HG03571 (cell line): ENCODE results near the gene LMNB1.
"Not testable (repeated sequence)": the region's sequence is repeated elsewhere in the genome, so short reads cannot be mapped to it uniquely, and the experiment has no call there.

Experiments used
- ATAC-seq: cut with Tn5 transposase; IDR thresholded peaks from one replicate; pipeline ENCODE4 v1.9.1; 2021; ENCODE audit not compliant: unreplicated experiment

The LMNB1 gene

DNA sequence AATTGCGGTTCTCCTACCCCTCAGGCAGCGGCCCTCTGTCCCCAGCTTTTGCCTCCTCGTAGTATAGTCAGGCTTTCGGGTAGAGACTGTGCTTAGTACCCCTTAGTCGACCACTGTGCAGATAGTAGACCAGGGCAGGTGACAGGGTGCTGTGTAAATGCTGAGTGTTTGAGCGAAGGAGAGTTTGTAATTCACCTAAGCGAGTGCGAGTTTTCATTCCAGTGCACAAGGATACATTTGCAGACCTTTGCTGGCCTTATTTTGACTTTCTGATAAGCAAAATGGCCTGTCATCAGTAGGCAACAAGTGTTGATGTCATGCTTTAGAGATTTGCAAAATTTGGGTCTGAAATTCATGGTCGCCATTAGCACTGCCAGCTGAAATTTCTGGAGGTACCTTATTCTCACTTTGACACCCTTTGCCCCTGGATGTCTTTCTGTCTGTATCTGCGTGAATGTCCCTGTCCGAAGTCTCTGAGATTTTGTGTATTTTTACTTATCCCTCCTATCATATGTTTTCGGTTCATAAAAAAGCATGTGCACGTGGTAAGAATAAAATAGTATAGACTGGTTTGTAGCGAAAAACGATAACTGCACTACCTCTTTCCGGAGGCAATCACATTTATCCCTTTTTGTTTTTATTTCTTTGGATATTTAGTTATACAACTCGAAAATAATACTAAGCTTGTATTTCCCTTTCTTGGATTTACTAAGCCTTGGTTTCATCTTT, 1.9 kb downstream of the LMNB1 start:
- peak; percentile 5 for ATAC-seq

DNA sequence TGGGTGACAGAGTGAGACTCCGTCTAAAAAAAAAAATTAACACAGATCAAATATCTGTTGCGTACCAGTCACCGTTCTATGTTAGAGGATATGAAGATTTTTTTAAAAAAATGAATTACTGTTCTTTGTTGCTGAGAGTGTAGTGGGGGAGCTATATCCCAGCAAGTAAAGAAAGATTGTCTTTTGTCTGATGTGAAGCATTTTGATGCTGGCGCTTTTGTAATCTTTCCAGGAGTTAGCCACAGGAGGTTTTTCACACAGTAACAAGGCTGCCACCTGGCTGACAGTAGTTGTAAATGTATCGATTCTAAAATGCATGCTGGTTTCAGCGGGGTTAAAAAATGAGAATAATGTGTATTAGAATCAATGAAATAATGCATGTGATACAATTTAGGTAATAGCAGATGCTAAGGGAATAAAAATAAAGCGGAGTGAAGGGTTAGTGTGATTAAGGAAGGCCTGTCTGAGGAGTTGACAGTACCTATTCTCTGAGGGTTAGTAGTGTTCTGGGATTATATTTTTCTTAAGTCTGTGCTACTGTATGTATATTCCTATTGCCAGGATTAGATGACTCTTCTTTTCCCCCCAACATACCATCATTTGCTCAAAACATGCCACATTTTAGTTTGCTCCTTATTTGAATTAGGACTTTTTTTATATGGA, 3.4 kb downstream of the LMNB1 start:
- no peak for ATAC-seq

DNA sequence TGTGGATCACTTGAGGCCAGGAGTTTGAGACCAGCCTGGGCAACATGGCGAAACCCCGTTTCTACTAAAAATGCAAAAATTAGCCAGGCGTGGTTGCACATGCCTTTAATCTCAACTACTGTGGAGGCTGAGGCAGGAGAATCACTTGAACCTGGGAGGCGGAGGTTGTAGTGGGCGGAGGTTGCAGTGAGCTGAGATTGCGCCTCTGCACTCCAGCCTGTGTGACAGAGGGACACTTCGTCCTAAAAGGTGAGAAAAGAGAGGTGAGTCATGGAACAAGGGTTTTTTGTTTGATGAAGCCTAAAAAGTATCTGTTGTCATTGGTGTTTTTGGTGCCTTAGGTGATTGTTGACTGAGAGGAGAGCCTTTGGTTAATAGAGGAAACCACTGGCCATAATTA, 11.5 kb downstream of the LMNB1 start:
- not testable (repeated sequence) for ATAC-seq

DNA sequence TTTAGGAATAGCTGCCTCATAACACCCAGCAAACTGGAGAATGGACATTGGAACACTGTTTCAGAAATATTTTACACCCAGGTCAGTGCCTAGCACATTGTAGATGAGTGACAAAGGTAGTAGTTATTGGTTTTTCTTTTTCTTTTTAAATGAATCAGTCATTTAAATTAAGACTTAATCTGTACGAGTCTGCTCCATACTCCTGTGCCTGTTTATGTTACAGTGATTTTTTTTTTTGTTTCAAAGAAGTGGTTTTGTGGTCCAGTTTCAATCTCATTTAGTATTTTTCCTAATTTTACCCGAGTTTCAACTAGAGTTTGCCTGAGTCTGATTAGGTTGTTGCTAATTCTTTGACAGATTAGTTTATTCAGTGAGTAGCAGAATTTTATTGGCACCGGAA, 16.2 kb downstream of the LMNB1 start:
- ATAC-seq, result no peak

DNA sequence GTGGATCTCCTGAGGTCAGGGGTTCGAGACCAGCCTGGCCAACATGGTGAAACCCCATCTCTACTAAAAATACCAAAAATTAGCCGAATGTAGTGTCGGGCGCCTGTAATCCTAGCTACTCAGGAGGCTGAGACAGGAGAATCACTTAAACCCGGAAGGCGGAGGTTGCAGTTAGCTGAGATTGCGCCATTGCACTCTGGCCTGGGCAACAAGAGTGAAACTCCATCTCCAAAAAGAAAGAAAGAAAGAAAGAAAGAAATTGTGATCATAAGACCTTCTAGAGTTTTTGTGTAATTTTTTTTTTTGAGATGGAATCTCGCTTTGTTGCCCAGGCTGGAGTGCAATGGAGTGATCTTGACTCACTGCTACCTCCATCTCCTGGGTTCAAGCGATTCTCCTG, 16.7 kb downstream of the LMNB1 start:
- ATAC-seq, result not testable (repeated sequence)

DNA sequence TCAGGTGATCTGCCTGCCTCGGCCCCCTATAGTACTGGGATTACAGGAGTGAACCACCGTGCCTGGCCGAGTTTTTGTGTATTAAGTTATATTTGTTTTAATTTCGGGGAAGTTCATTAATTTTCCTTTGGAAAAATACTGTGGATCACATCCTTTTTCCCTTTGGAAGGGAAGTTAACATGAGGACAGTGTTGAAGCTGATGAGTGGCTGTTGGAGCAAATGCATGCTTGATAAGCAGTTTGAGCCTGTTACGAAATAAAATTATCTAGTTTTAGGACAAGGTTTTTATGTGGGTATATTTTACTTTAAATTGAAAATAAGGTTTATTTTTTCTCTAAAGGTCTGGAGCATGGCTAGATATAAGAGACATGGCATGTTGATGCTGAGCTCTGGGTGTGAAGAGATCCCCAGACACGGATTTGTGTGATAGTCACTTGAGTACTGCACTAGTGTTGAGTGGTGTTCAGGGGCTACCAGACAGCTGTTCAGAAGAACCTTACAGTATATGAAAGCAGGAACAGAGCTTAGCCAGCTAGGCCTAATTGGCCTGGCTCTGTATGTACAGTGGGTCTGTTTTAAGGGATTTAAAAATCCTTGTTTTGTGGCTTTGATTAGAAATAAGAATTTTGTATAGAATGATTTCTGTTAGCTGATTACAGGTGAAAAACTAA, 17.4 kb downstream of the LMNB1 start:
- ATAC-seq, result no peak

DNA sequence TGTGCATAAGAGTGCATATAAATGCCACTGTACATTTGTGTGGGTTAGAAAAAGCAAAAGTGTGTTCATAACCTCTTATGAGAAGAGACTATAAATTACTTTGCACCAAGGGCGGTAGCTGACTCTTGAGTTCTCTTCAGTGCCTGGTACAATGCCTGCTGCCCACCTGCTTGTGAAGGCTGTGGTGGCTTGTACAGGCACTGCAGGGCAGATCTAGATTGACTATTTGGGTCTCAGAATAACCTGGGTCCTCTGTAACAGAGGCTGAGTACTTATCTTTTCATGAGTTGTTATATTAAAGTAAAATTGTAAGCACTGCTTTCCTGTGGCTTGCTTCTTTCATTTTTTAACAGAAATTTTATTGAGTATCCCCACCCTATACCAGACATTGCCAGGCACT, 22.8 kb downstream of the LMNB1 start:
- ATAC-seq, result no peak

DNA sequence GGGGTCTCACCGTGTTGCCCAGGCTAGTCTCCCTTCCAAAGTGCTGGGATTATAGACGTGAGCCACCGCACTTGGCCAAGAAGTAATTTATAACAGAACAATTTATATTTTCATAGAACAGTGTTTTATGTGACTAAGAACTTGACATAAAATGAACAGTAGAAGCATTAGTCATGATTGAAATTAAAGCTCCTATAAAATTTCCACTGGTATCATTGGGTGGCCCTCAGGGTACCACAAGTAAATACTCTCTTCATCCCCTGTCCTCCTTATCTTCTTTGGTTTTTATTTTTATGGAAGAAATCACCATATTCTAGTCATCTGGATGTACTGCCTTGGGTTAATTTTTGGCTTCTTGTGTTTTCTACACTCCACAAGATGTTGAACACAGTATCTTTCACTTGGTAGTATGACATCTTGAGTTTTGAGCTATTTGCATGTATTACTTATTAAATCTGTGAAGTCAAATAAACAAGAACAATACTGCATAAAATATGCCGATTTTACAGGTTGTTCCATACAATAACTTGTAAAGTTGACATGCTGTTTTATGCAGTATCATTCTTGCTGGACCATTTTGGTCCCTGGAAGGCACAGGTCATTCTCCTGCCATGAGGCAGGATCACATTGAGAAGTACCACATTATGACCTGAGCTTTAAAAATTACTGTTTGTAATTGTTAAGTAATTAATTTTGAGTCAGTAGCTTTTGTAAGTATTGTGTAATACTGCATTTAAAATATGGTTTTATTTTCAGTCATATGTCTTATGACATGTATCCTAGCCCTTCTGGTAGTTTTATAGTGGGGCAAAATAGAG, 24.4 kb downstream of the LMNB1 start:
- ATAC-seq, result peak; percentile 29

DNA sequence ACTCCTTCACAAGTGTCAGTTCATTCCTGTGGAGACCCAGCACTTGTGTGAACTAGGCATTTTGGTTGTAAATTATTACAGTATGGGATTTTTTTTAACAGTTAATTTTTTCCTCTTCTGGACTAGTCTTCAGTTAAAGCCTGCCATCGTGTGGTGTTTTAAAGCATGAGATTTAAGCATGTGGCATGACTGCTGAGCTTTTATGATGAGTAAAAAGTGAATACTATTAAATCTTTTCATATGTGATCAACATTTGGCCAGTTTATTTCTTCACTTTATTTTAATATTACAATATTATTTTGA, 25.0 kb downstream of the LMNB1 start:
- ATAC-seq, result peak; percentile 51

DNA sequence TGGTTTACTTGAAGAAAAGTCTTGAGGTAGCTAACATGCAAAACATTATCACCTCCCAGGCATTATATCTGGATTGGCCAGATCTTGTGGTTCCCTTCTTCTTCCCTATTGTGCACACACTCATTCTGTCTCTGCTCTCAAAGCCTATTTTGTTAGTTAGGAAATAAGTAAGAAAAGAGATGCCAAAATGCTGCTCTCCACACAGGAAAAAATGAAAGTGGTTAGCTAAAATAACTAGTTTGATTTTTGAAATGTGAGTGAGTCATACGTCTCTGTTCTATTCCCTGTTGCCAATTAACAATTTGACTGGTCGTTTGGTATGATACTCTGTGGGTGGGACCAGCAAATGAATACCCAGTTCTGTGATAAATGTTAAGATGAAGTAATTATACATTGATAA, 28.1 kb downstream of the LMNB1 start:
- no peak for ATAC-seq

DNA sequence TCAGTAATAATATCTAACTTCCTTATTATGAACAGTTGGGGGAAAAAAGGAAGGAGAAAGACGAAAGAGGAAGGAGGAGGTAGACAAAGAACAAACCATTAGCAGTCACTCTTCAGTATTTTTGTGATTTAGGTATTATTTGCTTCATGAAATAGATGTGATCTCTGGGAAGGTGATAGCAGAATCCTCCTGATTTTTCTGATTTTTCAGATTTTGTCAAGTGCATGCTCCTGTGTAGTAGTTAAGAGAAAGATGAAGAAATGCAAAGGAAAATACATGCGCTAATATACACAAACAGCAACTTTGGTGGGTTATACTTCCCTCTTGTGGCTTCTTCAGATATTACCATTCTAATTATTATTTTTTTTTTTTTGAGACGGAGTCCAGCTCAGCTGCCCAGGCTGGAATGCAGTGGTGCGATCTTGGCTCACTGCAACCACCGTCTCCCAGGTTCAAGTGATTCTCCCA, 31.6 kb downstream of the LMNB1 start:
- ATAC-seq, result no peak

DNA sequence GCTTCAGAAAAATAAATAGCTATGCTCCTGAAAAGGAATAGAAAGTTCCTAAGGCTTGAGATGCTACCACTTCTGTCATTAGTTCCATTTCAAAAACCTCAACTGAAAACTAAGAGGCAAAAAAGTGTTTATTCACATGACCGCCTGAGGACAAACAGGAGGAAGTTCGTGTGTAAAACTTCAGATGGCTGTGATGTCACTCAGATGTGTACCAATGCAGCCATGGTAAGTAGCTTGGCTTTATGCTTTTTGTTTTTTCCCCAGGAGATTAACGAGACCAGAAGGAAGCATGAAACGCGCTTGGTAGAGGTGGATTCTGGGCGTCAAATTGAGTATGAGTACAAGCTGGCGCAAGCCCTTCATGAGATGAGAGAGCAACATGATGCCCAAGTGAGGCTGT, 33.0 kb downstream of the LMNB1 start:
- no peak for ATAC-seq

DNA sequence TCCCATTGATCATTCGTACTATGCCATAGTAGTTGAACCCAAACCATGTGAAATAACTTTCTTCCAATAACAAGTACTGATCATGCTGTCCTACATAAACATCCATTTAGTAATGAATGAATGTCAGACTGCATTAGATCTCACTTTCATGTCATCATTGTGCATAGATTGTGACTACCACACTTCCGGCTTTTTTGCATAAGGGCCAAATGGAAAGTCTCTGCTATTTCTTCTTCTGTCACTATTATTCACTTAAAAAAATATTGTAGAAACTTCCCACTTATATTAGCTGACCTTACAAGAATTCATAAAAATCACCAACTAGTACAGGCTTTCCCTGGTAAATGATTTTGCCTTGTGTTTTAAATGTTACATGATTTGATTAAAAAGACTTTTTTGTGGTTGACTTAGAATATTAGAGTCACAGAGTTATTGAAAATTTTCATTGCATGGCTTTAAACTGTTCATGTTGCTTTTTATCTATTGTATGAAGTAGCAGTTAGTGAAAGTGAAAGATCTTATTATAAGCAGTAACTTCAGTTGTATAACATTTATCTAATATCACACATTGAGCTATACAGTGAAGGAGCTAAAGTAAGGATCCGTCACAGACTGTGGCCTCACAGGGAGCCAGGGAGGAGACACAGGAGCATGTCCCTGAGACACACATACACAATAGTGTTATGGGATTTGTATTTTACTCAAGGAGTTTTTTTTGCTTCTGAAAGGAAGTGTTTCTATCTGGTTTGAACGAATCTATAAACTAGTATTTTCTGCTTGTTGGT, 33.9 kb downstream of the LMNB1 start:
- no peak for ATAC-seq

DNA sequence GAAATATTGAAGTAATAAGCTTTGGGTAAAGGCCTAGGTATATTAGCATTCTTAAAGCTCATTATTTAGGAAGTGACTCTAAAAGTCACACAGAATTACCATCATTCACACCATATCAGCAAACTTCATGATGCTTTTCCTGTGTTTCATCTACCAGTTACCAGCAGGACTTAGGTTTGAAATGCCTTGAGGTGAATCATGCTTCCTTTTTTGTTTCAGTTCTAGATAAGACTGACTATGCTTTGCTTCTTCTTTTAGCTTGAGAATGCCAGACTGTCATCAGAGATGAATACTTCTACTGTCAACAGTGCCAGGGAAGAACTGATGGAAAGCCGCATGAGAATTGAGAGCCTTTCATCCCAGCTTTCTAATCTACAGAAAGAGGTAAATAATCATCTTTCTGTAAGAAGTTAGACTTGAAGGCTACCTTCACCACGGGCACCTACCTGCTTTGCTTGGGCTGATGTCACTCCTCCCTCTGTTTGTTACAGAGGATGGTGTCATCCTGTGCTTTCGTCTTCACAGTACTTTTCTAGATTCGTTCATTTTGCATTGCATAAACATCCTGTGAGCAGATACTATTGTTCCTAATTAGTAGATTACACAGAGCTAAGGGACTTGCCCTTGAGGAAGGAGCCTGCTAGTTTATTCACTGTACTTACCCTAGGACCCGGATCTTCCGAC, 34.7 kb downstream of the LMNB1 start:
- no peak for ATAC-seq

DNA sequence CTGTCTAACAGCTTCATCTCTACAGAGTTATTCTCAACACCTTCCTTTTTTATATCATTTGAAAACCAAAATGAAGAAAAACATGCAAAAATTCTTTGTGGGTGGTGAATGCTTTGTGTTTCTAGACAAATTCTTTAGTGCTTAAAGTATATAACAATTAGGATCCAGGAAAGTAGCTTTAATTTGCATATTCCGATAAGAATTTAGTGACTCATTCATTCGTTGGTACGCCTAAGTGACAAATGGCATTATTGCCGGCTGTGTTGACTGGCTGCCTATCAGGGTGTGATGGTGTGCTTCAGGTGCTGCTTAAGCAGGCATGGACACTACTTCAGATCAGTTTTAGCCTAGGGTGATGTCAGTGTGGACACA, 35.2 kb downstream of the LMNB1 start:
- ATAC-seq, result no peak

DNA sequence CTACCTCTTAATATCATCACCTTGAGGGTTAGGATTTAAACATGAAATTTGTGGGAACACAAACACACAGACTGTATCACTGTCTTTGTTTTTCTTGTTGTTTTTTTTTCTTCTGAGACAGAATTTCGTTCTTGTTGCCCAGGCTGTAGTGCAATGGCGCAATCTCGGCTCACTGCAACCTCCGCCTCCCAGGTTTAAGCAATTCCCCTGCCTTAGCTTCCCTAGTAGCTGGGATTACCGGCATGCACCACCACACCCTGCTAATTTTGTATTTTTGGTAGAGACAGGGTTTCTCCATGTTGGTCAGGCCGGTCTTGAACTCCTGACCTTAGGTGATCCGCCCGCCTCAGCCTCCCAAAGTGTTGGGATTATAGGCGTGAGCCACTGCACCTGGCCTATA, 36.9 kb downstream of the LMNB1 start:
- not testable (repeated sequence) for ATAC-seq

DNA sequence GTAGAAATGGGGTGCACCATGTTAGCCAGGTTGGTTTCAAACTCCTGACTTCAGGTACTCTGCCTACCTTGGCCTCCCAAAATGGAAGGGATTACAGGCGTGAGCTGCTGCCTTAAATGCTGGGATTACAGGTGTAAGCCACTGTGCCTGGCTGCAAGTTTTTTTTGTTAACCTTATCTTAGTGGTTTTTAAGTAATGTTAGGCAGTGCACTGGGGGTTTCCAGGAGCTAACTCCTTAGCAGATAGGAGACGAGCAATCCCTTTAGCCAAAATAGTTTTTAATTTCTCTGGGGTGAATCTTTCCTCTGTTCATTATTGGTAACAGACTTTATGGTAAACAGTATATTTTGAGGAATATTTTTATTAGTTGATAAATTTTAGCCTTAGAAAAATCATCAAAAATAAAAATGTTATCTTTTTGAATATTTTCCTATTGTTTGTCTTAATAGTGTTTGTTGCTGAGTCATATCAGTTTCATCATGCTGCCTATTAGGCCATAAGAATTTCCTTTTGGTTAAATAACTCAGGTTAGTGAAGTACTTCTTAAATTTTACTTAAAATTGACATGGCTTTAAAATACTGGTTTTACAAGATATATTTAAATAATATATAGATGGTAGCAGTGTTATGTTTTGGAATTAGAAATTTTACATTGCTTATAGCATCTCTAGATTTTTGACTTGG, 37.9 kb downstream of the LMNB1 start:
- no peak for ATAC-seq

DNA sequence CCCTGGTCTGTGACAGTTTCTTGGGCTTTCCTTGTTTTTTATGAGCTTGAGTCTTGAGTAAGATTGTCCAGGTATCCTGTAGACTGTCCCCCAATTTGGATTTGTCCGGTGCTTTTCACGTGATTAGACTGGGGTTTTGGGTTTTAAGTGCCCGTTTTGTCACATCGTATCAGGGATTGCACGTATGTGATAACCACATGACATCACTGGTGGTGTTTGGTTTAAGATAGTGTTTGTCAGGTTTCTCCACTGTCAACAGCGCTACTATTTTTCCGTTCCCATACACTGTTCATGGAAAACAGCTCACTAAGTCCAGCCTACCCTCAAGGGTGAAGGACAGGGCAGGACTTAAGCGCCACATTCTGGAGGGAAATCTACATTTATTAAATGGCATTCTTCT, 39.7 kb downstream of the LMNB1 start:
- ATAC-seq, result no peak

DNA sequence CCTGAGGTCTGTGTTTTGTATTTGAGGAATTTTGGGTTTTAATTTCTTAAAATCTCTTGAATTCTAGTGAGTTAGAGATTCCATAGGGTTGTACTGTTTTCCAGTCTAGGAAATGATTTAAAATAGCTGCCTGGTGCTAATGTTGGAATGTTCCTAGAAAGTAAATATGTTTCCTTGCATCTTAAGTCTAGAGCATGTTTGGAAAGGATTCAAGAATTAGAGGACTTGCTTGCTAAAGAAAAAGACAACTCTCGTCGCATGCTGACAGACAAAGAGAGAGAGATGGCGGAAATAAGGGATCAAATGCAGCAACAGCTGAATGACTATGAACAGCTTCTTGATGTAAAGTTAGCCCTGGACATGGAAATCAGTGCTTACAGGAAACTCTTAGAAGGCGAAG, 41.8 kb downstream of the LMNB1 start:
- no peak for ATAC-seq

DNA sequence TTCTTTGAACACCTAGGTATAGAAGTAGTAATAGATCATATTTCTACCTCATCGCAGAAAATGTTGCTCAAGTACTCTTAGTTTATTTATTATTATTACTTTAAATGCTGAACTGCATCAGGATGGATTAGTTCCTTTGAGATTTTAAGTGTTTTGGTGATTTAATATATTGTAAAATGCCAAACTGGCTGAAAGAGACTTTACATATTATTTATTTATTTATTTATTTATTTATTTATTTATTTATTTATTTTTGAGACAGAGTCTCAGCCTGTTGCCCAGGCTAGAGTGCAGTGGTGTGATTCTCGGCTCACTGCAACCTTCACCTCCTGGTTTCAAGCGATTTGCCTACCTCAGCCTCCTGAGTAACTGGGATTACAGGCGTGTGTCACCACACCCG, 42.3 kb downstream of the LMNB1 start:
- no peak for ATAC-seq
